ENCODE data around the gene RPA1.

DNA sequence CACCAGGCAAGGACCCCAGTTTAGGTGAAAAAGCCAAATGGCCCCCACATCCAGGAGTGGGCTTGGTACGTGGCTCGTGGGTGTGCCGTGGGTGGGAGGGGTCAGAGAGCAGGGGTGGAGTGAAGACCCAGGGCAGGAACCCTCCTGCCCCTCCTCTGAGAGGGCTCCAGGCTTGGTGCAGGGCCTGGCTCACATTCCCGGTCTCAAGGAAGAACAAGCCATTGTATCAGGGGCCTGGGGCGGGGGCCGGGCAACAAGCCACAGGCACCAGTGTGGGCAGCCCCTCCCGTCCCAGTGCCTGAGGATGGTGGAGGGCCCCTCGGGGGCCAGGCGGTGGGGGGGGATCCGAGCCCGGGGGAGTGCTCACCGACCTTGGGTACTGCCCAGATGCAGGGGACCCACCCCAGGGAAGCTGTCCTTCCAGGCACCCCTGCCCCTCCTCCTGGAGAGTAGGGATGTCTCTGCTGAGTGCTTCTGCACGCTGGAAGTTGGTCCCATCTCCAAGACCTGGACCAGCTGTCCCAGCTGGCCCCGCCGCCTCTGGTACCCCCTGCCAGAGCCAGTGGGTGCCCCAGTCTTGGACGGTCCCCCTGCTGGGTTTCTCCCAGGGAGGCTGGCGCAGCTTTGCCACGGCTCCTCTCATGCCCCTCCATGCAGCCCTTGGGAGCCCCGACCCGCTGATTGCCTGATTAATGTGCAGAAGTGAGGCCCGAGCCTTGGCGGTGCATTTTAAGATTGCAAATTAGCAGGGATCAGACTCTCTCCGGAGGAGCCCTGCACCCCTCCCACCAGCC lies 111.7 kb downstream of the RPA1 start:
- TF ChIP-seq, protein P1, sequence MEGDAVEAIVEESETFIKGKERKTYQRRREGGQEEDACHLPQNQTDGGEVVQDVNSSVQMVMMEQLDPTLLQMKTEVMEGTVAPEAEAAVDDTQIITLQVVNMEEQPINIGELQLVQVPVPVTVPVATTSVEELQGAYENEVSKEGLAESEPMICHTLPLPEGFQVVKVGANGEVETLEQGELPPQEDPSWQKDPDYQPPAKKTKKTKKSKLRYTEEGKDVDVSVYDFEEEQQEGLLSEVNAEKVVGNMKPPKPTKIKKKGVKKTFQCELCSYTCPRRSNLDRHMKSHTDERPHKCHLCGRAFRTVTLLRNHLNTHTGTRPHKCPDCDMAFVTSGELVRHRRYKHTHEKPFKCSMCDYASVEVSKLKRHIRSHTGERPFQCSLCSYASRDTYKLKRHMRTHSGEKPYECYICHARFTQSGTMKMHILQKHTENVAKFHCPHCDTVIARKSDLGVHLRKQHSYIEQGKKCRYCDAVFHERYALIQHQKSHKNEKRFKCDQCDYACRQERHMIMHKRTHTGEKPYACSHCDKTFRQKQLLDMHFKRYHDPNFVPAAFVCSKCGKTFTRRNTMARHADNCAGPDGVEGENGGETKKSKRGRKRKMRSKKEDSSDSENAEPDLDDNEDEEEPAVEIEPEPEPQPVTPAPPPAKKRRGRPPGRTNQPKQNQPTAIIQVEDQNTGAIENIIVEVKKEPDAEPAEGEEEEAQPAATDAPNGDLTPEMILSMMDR (conservative IDR thresholded peaks at IDR 0.05; ENCODE audit: low read depth, low read length), result no peak
- no peak for TF ChIP-seq EZH2 (IDR thresholded peaks at IDR 0.05; ENCODE audit: borderline replicate concordance, low read depth, low read length, poor library complexity, severe bottlenecking)
